OCI-LY1 (cell line): ENCODE results near the gene S100PBP.

Experiments used
- EZH2 ChIP-seq: fragments of 200-600 bp; sonication (generic), shearing (Covaris generic); IDR thresholded peaks from 2 replicates; pipeline ENCODE4 v1.8.0; 2017; ENCODE audit warnings: borderline replicate concordance, mixed run types, mild to moderate bottlenecking, antibody characterized with exemption, low read length, moderate library complexity, mixed read lengths
- TF ChIP-seq, protein P1 (sequence below): fragments of 200-600 bp; sonication (generic), shearing (Covaris generic); IDR thresholded peaks from 2 replicates; pipeline ENCODE4 v1.5.1; 2017; ENCODE audit warnings: mild to moderate bottlenecking, antibody characterized with exemption, low read length, moderate library complexity, mixed read lengths

- TF ChIP-seq, protein P1, sequence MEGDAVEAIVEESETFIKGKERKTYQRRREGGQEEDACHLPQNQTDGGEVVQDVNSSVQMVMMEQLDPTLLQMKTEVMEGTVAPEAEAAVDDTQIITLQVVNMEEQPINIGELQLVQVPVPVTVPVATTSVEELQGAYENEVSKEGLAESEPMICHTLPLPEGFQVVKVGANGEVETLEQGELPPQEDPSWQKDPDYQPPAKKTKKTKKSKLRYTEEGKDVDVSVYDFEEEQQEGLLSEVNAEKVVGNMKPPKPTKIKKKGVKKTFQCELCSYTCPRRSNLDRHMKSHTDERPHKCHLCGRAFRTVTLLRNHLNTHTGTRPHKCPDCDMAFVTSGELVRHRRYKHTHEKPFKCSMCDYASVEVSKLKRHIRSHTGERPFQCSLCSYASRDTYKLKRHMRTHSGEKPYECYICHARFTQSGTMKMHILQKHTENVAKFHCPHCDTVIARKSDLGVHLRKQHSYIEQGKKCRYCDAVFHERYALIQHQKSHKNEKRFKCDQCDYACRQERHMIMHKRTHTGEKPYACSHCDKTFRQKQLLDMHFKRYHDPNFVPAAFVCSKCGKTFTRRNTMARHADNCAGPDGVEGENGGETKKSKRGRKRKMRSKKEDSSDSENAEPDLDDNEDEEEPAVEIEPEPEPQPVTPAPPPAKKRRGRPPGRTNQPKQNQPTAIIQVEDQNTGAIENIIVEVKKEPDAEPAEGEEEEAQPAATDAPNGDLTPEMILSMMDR, result no peak
- TF ChIP-seq EZH2, result no peak
Measured at GRCh38 chr1:32887623-32888022, 70.2 kb downstream of the S100PBP start.
